IPS DF 6.9 (cell line): ENCODE results near the gene ZKSCAN3.

ENCODE experiments used
- DNase-seq: peaks from one replicate; pipeline ENCODE4 v3.0.0-alpha.2; 2013; ENCODE audit warnings: low read depth, low spot score
- H3K27ac ChIP-seq: one replicate; pipeline ENCODE4 v1.5.1; 2013; ENCODE audit warnings: low read length, control low read depth
- H3K27me3 ChIP-seq: 2 replicates; pipeline ENCODE4 v1.6.1; 2013; ENCODE audit warnings: mild to moderate bottlenecking, low read length; ENCODE audit not compliant: control insufficient read depth, insufficient read depth
- H3K36me3 ChIP-seq: 2 replicates; pipeline ENCODE4 v1.6.1; 2013; ENCODE audit warnings: low read length; ENCODE audit not compliant: control insufficient read depth, insufficient read depth
- H3K4me1 ChIP-seq: 2 replicates; pipeline ENCODE4 v1.6.1; 2013; ENCODE audit warnings: low read length; ENCODE audit not compliant: control insufficient read depth, insufficient read depth
- H3K4me3 ChIP-seq: 2 replicates; pipeline ENCODE4 v1.5.1; 2013; ENCODE audit warnings: mild to moderate bottlenecking, low read length
- H3K9me3 ChIP-seq: 2 replicates; pipeline ENCODE4 v1.6.1; 2013; ENCODE audit warnings: low read length, inconsistent platforms; ENCODE audit not compliant: control insufficient read depth, insufficient read depth
- WGBS: extraction: QIAGEN DNeasy Blood & Tissue Kit; methylation state at CpG from one replicate; pipeline ENCODE4 v1.1.7; 2013; ENCODE audit warnings: mixed read lengths, missing lambda C conversion rate; ENCODE audit not compliant: insufficient read length, insufficient coverage; 5-methylcytosine and 5-hydroxymethylcytosine counted together

The ZKSCAN3 gene

DNA sequence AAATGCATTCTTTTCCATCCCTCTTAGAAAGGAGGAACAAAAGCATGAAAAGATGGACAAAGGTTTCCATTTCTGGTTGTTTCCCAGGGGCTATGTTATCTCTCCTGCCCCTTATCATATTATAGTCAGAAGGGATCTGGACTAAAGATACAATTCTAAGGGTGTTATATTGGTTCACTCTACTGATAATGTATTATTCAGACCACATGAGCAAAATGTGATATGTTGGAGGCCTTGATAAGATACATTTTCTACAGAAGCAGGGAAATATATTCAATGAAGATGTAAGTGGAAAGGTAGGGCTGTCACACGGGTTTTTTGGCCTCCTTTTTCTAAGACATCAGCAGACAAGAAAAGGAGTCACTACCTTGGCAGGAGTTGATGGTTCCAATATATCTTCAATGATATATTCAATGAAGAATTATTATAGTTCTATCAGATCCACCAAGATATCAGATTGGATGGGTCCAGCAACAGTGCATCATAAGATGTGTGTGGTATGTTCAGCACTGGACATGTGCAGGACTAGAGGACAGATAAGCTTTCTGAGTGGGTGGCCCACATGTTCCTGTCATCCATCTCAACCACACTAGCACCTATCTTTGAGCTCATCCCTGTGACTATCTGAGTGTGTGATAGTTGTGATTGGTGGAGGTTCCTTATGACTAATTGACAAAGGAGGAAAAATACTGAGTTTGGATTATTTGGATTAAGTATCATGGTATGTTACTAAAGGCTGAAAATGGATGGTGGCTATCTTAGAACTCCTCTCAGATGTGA is 5.7 kb upstream of the ZKSCAN3 start:
- Histone ChIP-seq H3K4me1 (no peaks in the 10 kb centered on the region), H3K4me3 (no peak overlapping the region), H3K27ac (no peak overlapping the region), H3K36me3 (no peaks in the 10 kb centered on the region), H3K27me3 (no peaks in the 10 kb centered on the region), H3K9me3 (no peaks in the 10 kb centered on the region)
- no peak for DNase-seq
- WGBS: no CpG with 5 or more reads among the region's 1 CpG

- H3K4me3 ChIP-seq: no peak overlapping the region
- H3K27ac ChIP-seq: no peak overlapping the region
- H3K27me3 ChIP-seq: no peaks in the 10 kb centered on the region
- no CpG with 5 or more reads among the region's 1 CpG for WGBS
- no peaks in the 10 kb centered on the region for H3K9me3 ChIP-seq
- DNase-seq: no peak
- no peaks in the 10 kb centered on the region for H3K4me1 ChIP-seq
- H3K36me3 ChIP-seq: no peaks in the 10 kb centered on the region
These were observed 4.5 kb upstream of the ZKSCAN3 start for GRCh38 chr6:28345201-28345600.

GRCh38 chr6:28347119-28347518 is 2.6 kb upstream of the ZKSCAN3 start:
- H3K4me1 ChIP-seq: no peaks in the 10 kb centered on the region
- DNase-seq: no peak
- no peaks in the 10 kb centered on the region for H3K36me3 ChIP-seq
- no peaks in the 10 kb centered on the region for H3K9me3 ChIP-seq
- H3K4me3 ChIP-seq: no peak overlapping the region
- no CpG with 5 or more reads among the region's 2 CpGs for WGBS
- H3K27ac ChIP-seq: no peak overlapping the region
- H3K27me3 ChIP-seq: no peaks in the 10 kb centered on the region

DNA sequence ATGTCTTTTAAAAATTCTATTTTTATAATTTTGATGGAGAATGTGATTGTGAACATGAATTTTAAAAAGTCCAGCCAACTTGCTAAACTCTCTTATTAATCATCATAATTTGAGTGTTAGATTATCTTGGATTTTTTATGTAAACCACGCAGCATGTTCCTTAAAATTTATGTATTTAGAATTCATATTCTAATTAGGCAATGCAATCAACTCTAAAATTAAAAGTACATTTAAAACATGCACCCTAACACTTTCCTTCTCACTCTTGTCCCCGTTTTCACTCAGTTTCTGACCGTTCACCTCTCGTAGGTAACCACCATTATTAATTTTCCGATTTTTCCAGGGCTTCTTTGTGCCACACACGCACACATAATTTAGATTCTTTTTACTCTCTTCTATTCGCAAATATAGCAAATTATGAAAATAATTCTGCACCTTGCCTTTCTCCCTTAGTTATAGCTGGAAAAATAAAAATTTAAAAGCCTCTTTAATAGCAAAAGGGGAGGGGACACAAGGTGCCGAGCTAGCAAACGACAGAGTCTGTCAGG is 329 bp upstream of the ZKSCAN3 start:
- Histone ChIP-seq H3K27me3 (no peaks in the 10 kb centered on the region), H3K36me3 (no peaks in the 10 kb centered on the region), H3K4me1 (no peaks in the 10 kb centered on the region), H3K27ac (no peak overlapping the region), H3K4me3 (peak overlapping the region; percentile 92; the same call in 1 of the 2 replicates), H3K9me3 (no peaks in the 10 kb centered on the region)
- WGBS: no CpG with 5 or more reads among the region's 9 CpGs
- no peak for DNase-seq

- no peaks in the 10 kb centered on the region for H3K9me3 ChIP-seq
- no peak overlapping the region for H3K4me3 ChIP-seq
- no peaks in the 10 kb centered on the region for H3K36me3 ChIP-seq
- H3K27ac ChIP-seq: no peak overlapping the region
- no CpG with 5 or more reads among the region's 2 CpGs for WGBS
- no peaks in the 10 kb centered on the region for H3K27me3 ChIP-seq
- no peak for DNase-seq
- peaks cover 3% of the 10 kb centered on the region; the same call in 1 of the 2 replicates for H3K4me1 ChIP-seq
These were observed 1.3 kb downstream of the ZKSCAN3 start for GRCh38 chr6:28351087-28351486.

DNA sequence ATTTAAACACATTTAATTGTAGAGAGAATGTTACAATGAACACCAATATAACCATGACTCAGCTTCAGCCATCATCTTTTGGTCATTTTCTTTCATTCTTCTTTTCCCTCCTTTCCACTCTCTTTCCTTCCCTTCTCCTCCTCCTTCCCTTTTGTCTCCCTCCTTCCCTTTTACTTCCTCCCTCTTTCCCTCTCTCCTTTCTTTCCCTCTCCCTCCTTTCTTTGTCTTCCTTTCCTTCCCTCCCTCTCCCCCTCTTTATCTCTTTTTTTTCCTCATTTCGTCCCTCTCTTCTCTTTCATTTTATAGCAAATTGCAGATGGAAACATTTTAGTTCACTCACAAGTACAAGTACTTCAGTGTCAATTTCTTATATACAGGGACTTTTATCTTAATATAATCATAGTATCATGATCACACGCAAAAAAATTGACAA is 1.8 kb downstream of the ZKSCAN3 start:
- Histone ChIP-seq H3K36me3 (no peaks in the 10 kb centered on the region), H3K27me3 (no peaks in the 10 kb centered on the region), H3K4me3 (no peak overlapping the region), H3K9me3 (no peaks in the 10 kb centered on the region), H3K27ac (no peak overlapping the region), H3K4me1 (peaks cover 4% of the 10 kb centered on the region; the same call in 1 of the 2 replicates)
- 67% methylated on average over 1 of the region's 2 CpGs for WGBS
- DNase-seq: no peak

GRCh38 chr6:28353356-28353755 is 3.6 kb downstream of the ZKSCAN3 start:
- Histone ChIP-seq H3K9me3 (no peaks in the 10 kb centered on the region), H3K4me3 (no peak overlapping the region), H3K27me3 (no peaks in the 10 kb centered on the region), H3K4me1 (peaks cover 5% of the 10 kb centered on the region; the same call in 1 of the 2 replicates), H3K36me3 (no peaks in the 10 kb centered on the region), H3K27ac (no peak overlapping the region)
- no CpG with 5 or more reads among the region's 3 CpGs for WGBS
- no peak for DNase-seq

DNA sequence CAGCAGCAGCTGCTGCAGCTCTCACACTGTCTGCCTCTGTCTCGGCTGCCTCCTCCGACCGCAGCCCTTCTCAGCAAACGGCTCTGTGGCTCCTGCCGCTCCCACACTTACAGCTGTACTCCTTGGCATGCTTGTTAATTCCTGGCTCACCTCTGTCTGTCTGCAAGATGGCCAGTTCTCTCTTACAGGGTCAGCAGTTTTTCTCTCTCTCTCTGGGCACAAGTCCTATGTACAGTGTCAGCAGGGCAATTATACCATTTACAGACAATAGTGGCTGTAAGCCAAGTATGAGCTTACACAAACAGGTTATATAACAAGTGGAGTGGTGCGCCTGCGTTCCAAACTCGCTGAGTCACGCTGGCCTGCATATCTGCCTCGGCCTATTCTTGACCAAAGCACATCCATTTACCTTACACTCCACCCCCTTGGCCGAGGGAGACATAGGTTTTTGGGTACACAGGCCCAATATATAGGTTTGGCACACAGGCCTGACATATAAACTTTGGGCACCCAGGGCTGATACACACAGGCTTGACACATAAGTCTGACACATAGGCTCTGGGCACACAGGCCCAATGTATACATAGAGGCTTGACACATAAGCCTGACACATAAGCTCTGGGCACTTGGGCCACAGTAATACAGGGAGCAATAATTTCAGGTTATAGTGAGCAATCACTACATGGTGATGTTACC is 4.4 kb downstream of the ZKSCAN3 start:
- H3K4me3 ChIP-seq: no peak overlapping the region
- no peak overlapping the region for H3K27ac ChIP-seq
- H3K9me3 ChIP-seq: no peaks in the 10 kb centered on the region
- no peaks in the 10 kb centered on the region for H3K27me3 ChIP-seq
- no peak for DNase-seq
- peaks cover 5% of the 10 kb centered on the region; the same call in 1 of the 2 replicates for H3K4me1 ChIP-seq
- WGBS: no CpG with 5 or more reads among the region's 11 CpGs
- no peaks in the 10 kb centered on the region for H3K36me3 ChIP-seq

DNA sequence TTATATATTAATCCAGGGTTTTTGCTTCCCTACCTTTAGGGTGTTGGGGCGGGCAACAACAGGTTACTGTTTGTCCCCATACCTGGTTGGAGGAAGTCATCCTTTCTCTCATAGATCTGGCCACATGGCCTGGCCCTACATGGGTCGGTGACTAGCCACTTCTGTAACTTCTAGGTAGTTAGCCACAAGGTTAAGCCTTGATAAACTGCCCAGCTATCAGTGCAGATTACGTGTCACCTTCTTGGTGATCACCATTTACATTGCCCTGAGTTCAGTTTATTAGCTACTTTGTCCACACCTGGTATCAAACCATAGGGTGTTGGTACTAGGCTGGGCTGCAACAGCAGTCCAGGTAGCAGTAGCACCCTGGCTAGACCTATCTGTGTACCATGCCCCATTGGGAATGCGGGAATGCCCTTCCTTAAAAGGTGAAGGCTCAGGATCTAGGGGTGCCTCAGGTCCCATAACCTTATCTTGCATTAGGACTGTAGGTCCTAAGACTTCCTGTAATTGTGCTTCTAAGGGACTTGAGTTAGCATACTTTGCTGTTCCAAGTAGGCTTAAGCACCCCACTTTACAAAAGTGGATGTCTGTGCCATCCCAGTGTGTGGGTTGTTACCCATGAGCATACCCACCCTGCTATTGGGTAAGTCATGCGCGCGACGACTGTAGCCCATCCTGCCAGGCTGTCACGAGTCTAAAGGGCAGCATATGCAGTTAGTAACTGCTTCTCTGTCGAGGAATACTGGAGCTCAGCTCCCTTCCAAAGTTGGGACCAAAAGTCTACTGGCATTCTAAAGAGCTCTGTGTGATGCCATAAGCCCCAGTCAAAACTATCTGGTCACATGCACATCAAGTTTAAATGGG is 5.2 kb downstream of the ZKSCAN3 start:
- no peaks in the 10 kb centered on the region for H3K9me3 ChIP-seq
- peaks cover 5% of the 10 kb centered on the region; the same call in 1 of the 2 replicates for H3K4me1 ChIP-seq
- H3K36me3 ChIP-seq: no peaks in the 10 kb centered on the region
- no peak overlapping the region for H3K27ac ChIP-seq
- DNase-seq: no peak
- H3K4me3 ChIP-seq: no peak overlapping the region
- H3K27me3 ChIP-seq: no peaks in the 10 kb centered on the region
- no CpG with 5 or more reads among the region's 10 CpGs for whole genome bisulfite sequencing
